Spleen (tissue), 7 donors: ENCODE results near the gene ALDH5A1.

Experiments used
- POLR2AphosphoS5 ChIP-seq, 3 donors: sonication (generic); formaldehyde crosslinking; IDR thresholded peaks; one replicate each; pipeline ENCODE4 v1.5.1; 2017; ENCODE audit warnings: antibody characterized with exemption in 3 of 3
- TF ChIP-seq, protein P1 (sequence below), 11 experiments: fragments of 200-600 bp in 7 of 11; fragments of 450-650 bp in 4 of 11; sonication (generic) in 4 of 11; IDR thresholded peaks in 8 of 11; conservative IDR thresholded peaks in 3 of 11; 1 replicate in 7 of 11; 2 replicates in 4 of 11; pipeline versions ENCODE4 v1.4.0 to v1.8.0; 2016 to 2021; ENCODE audit warnings: antibody characterized with exemption in 11 of 11, inconsistent platforms in 4 of 11, mild to moderate bottlenecking in 1 of 11
- donor health status: DM: no; HTN: no; CAD: no; lungs with moderate emphysema.
- donor health status: DM: no; HTN: no; CAD: no.
- donor health status: DM: no; HTN: no; CAD: no.

DNA sequence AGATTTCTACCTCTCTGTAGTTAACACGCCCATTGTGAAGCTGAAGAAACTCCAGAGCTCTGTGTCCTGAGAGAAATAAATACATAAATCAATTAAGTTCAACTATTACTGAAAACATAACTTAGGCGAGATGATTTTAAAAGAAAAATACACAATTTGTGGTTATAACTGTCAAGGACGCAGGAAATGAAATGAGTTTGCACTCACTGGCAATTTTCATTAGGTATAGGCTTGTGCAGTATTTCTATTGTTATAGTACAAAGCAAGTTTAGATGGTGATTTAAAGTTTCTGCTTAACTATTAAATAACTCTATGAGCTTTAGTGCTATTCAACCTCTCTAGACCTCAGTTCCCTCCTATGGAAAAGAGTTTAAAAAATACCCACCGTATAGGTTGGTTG is 8.7 kb upstream of the ALDH5A1 start:
- TF ChIP-seq POLR2AphosphoS5 (IDR thresholded peaks at IDR 0.05) = no peak
- TF ChIP-seq, protein P1, sequence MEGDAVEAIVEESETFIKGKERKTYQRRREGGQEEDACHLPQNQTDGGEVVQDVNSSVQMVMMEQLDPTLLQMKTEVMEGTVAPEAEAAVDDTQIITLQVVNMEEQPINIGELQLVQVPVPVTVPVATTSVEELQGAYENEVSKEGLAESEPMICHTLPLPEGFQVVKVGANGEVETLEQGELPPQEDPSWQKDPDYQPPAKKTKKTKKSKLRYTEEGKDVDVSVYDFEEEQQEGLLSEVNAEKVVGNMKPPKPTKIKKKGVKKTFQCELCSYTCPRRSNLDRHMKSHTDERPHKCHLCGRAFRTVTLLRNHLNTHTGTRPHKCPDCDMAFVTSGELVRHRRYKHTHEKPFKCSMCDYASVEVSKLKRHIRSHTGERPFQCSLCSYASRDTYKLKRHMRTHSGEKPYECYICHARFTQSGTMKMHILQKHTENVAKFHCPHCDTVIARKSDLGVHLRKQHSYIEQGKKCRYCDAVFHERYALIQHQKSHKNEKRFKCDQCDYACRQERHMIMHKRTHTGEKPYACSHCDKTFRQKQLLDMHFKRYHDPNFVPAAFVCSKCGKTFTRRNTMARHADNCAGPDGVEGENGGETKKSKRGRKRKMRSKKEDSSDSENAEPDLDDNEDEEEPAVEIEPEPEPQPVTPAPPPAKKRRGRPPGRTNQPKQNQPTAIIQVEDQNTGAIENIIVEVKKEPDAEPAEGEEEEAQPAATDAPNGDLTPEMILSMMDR (IDR thresholded peaks at IDR 0.05 in 8 of 11, conservative IDR thresholded peaks at IDR 0.05 in 3 of 11) = no peak
